BE2C (cell line): Measurements from ENCODE around the gene METTL13.
A peak's percentile ranks its signal among the peaks of the same experiment; 100 is the strongest.

Source experiments
- DNase-seq: peaks from one replicate; pipeline ENCODE4 v3.0.0-alpha.2; 2020
- H3K27me3 ChIP-seq: fragments of 250-450 bp; sonication (Bioruptor Pico); 2 replicates; pipeline ENCODE4 v1.5.1; 2020; ENCODE audit warnings: mild to moderate bottlenecking
- H3K36me3 ChIP-seq: fragments of 250-450 bp; sonication (Bioruptor Pico); 2 replicates; pipeline ENCODE4 v1.5.1; 2020; ENCODE audit warnings: mild to moderate bottlenecking
- H3K4me1 ChIP-seq: fragments of 250-450 bp; sonication (Bioruptor Pico); 2 replicates; pipeline ENCODE4 v1.5.1; 2020
- H3K4me3 ChIP-seq: 2 replicates; pipeline ENCODE4 v1.5.1; 2011; ENCODE audit warnings: low read depth, low read length
- H3K9me3 ChIP-seq: fragments of 250-450 bp; sonication (Bioruptor Pico); 2 replicates; pipeline ENCODE4 v1.5.1; 2020
- TF ChIP-seq, protein P1 (sequence below): IDR thresholded peaks from 2 replicates; pipeline ENCODE4 v1.5.1; 2012; ENCODE audit warnings: mild to moderate bottlenecking, low read depth, low read length

The METTL13 gene

DNA sequence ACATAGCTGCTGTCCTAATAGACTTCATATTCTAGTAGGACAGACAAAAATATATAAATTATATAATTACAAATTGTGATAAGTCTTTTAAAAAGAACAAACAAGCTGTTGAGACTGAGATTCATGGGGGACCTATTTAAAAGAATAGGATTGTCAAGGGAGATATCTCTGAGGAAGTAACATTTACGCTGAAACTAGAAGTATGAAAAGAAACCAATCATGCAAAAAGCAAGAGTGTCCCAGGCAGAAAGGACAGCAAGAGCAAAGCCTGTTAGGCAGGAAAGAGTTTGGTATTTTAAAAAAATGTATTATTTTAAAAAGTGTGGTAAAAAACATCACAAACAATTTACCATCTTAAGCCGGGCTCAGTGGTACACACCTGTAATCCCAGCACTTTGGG lies 9.1 kb upstream of the METTL13 start:
- DNase-seq: no peak
- no peaks in the 10 kb centered on the region; the same call in 1 of the 2 replicates for H3K27me3 ChIP-seq

DNA sequence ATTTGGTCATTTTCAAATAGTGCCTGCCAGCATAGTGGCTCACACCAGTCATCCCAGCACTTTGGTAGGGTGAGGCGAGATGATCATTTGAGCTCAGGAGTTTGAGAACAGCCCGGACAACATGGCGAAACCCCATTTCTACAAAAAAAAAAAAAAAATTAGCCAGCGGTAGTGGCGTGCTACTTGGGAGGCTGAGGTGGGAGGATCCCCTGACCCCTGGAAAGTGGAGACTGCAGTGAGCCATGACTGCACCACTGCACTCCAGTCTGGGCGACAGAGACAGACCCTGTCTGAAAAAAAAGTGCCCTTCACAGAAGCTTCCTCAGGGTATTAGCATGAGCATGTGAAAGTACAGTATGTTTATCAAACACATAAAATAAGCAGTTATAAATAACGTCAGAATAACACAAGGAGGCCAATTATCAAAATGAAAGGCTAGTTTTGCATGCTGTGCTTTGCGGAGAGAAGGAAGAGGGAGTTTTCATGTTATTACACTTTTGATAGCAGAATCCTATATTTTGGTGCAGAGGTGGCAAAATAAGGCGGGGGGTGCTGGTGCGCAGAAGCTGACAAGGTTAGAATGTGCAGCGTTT lies 781 bp upstream of the METTL13 start:
- Histone ChIP-seq H3K9me3 (no peaks in the 10 kb centered on the region), H3K27me3 (no peaks in the 10 kb centered on the region), H3K4me3 (peak overlapping the region; percentile 100), H3K36me3 (peaks cover 20% of the 10 kb centered on the region), H3K4me1 (no peaks in the 10 kb centered on the region)
- TF ChIP-seq, protein P1, sequence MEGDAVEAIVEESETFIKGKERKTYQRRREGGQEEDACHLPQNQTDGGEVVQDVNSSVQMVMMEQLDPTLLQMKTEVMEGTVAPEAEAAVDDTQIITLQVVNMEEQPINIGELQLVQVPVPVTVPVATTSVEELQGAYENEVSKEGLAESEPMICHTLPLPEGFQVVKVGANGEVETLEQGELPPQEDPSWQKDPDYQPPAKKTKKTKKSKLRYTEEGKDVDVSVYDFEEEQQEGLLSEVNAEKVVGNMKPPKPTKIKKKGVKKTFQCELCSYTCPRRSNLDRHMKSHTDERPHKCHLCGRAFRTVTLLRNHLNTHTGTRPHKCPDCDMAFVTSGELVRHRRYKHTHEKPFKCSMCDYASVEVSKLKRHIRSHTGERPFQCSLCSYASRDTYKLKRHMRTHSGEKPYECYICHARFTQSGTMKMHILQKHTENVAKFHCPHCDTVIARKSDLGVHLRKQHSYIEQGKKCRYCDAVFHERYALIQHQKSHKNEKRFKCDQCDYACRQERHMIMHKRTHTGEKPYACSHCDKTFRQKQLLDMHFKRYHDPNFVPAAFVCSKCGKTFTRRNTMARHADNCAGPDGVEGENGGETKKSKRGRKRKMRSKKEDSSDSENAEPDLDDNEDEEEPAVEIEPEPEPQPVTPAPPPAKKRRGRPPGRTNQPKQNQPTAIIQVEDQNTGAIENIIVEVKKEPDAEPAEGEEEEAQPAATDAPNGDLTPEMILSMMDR: no peak
- DNase-seq: no peak

More for the DNA sequence above, 9.1 kb upstream of the METTL13 start:
- no peak overlapping the region for H3K4me3 ChIP-seq
- H3K36me3 ChIP-seq: no peaks in the 10 kb centered on the region
- no peaks in the 10 kb centered on the region for H3K4me1 ChIP-seq
- TF ChIP-seq, protein P1: no peak
- H3K9me3 ChIP-seq: no peaks in the 10 kb centered on the region

DNA sequence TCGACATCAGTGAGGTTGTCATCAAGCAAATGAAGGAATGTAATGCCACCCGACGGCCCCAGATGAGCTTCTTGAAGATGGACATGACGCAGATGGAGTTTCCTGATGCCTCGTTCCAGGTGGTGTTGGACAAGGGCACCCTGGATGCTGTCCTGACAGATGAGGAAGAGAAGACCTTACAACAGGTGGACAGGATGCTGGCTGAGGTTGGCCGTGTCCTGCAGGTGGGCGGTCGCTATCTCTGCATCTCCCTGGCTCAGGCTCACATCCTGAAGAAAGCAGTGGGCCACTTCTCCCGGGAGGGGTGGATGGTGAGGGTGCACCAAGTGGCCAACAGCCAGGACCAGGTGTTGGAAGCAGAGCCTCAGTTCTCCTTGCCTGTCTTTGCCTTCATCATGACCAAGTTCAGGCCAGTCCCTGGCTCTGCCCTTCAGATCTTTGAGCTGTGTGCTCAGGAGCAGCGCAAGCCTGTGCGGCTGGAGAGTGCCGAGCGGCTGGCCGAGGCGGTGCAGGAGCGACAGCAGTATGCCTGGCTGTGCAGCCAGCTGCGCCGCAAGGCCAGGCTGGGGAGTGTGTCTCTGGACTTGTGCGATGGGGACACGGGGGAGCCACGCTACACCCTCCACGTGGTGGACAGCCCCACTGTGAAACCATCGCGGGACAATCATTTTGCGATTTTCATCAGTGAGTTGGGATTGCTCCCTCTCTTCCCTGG lies 2.5 kb downstream of the METTL13 start:
- TF ChIP-seq, protein P1: no peak
- peaks cover 53% of the 10 kb centered on the region for H3K36me3 ChIP-seq

DNA sequence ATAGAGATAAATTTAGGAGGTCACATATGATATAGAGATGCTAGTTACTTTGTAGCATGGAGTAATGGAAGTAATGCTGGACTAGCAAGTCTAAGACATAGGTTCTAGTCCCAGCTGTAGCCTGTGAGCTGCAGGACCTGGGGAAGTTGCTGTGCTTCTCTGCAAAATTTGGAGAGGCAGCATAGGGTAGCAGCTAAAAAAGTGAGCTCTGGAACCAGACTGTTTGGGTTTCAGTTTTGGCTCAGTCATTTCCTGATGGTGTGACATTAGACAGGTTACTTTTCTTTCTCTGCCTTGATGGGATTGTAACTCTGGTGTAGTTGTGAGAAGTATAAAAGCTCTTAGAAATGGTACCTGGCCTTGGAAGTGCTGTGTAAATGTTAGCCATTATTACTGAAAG lies 3.3 kb downstream of the METTL13 start:
- no peak for DNase-seq
- TF ChIP-seq, protein P1: no peak
- Histone ChIP-seq H3K4me1 (no peaks in the 10 kb centered on the region), H3K9me3 (no peaks in the 10 kb centered on the region), H3K36me3 (peaks cover 61% of the 10 kb centered on the region), H3K27me3 (no peaks in the 10 kb centered on the region), H3K4me3 (no peak overlapping the region)

More for the DNA sequence above, 2.5 kb downstream of the METTL13 start:
- DNase-seq: no peak
- H3K4me3 ChIP-seq: no peak overlapping the region
- H3K27me3 ChIP-seq: no peaks in the 10 kb centered on the region
- H3K4me1 ChIP-seq: no peaks in the 10 kb centered on the region
- no peaks in the 10 kb centered on the region for H3K9me3 ChIP-seq

DNA sequence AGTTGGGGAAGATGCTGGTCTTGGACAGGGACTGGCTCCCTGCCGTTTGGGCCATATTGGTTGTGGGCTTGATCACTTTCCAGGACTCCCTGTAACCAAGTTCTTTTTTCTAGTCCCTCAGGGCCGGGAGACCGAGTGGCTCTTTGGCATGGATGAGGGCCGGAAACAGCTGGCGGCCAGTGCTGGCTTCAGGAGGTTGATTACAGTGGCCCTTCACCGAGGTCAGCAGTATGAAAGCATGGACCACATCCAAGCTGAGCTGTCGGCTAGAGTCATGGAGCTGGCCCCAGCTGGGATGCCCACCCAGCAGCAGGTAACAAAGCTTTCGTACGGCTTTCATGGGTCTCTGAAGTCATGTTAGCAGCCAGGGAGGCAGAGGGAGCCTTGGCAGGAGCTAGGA lies 4.3 kb downstream of the METTL13 start:
- TF ChIP-seq, protein P1: no peak
- DNase-seq: no peak
- Histone ChIP-seq H3K9me3 (no peaks in the 10 kb centered on the region), H3K36me3 (peaks cover 71% of the 10 kb centered on the region), H3K4me1 (no peaks in the 10 kb centered on the region), H3K4me3 (no peak overlapping the region), H3K27me3 (no peaks in the 10 kb centered on the region)

DNA sequence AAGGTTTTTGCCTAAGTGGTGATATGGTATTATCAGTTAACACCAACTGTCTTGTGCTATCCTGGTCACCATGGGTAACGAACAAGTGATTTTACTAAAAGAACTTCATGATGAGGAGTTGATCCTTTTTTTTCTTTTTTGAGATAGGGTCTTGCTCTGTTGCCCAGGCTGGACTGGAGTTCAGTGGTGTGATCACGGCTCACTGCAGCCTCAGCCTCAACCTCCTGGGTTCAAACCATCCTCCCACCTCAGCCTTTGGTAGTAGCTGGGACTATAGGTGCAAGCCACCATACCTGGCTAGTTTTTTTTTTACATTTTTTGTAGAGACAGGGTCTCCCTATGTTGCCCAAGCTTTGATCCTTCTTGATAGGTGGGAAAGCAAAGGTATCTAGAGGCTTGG lies 5.1 kb downstream of the METTL13 start:
- Histone ChIP-seq H3K27me3 (no peaks in the 10 kb centered on the region), H3K36me3 (peaks cover 79% of the 10 kb centered on the region), H3K4me3 (no peak overlapping the region), H3K4me1 (no peaks in the 10 kb centered on the region), H3K9me3 (no peaks in the 10 kb centered on the region)
- TF ChIP-seq, protein P1: no peak
- DNase-seq: no peak
